Nephron progenitor cell (in vitro differentiated cells): ENCODE results near the gene VTI1A.
"Not testable (repeated sequence)": the region's sequence is repeated elsewhere in the genome, so short reads cannot be mapped to it uniquely, and the experiment has no call there.

Experiments
- DNase-seq: peaks from one replicate; pipeline ENCODE4 v3.0.0; 2021
- H3K27ac Mint-ChIP-seq: 2 replicates; pipeline ENCODE4 v1.8.0; 2021; ENCODE audit warnings: mild to moderate bottlenecking, moderate library complexity, mixed read lengths
- H3K27me3 Mint-ChIP-seq: 2 replicates; pipeline ENCODE4 v1.8.0; 2021; ENCODE audit warnings: mild to moderate bottlenecking, low read depth, mixed read lengths; ENCODE audit not compliant: poor library complexity
- H3K36me3 Mint-ChIP-seq: 2 replicates; pipeline ENCODE4 v1.8.0; 2021; ENCODE audit warnings: low read depth, mixed read lengths
- H3K4me1 Mint-ChIP-seq: 2 replicates; pipeline ENCODE4 v1.8.0; 2021; ENCODE audit warnings: mixed read lengths
- H3K4me3 Mint-ChIP-seq: 2 replicates; pipeline ENCODE4 v1.8.0; 2021; ENCODE audit warnings: mild to moderate bottlenecking, moderate library complexity, mixed read lengths
- H3K9me3 Mint-ChIP-seq: 2 replicates; pipeline ENCODE4 v1.8.0; 2021; ENCODE audit warnings: mild to moderate bottlenecking, moderate library complexity, mixed read lengths
- CTCF ChIP-seq: fragments of 200-600 bp; sonication (generic); IDR thresholded peaks from 2 replicates; pipeline ENCODE4 v1.5.0; 2021; ENCODE audit warnings: antibody characterized with exemption

VTI1A gene

GRCh38 chr10:112539340-112539739 lies 92.3 kb downstream of the VTI1A start:
- H3K36me3 Mint-ChIP-seq = peaks cover 41% of the 10 kb centered on the region
- H3K27ac Mint-ChIP-seq = no peak overlapping the region
- H3K4me3 Mint-ChIP-seq = no peak overlapping the region
- TF ChIP-seq CTCF = no peak
- peaks cover 6% of the 10 kb centered on the region for H3K4me1 Mint-ChIP-seq
- H3K9me3 Mint-ChIP-seq = peaks cover 9% of the 10 kb centered on the region
- DNase-seq = no peak
- H3K27me3 Mint-ChIP-seq = no peaks in the 10 kb centered on the region

GRCh38 chr10:112542823-112543222 lies 95.8 kb downstream of the VTI1A start:
- H3K27me3 Mint-ChIP-seq, H3K27ac Mint-ChIP-seq, H3K4me1 Mint-ChIP-seq, H3K4me3 Mint-ChIP-seq, DNase-seq: not testable (repeated sequence)
- Mint-ChIP-seq H3K9me3 (peaks cover 15% of the 10 kb centered on the region), H3K36me3 (peaks cover 47% of the 10 kb centered on the region)

GRCh38 chr10:112546474-112546873 lies 99.5 kb downstream of the VTI1A start:
- Mint-ChIP-seq H3K27me3 (no peaks in the 10 kb centered on the region), H3K4me1 (no peaks in the 10 kb centered on the region), H3K4me3 (no peak overlapping the region), H3K36me3 (peaks cover 19% of the 10 kb centered on the region), H3K27ac (no peak overlapping the region), H3K9me3 (peaks cover 15% of the 10 kb centered on the region)
- DNase-seq = no peak
- no peak for TF ChIP-seq CTCF

GRCh38 chr10:112548535-112549276 lies 101.7 kb downstream of the VTI1A start:
- no peaks in the 10 kb centered on the region for H3K27me3 Mint-ChIP-seq
- no peak overlapping the region for H3K4me3 Mint-ChIP-seq
- H3K36me3 Mint-ChIP-seq = peaks cover 17% of the 10 kb centered on the region
- no peak for TF ChIP-seq CTCF
- no peak for DNase-seq
- no peak overlapping the region for H3K27ac Mint-ChIP-seq
- H3K9me3 Mint-ChIP-seq = peaks cover 11% of the 10 kb centered on the region
- no peaks in the 10 kb centered on the region for H3K4me1 Mint-ChIP-seq

GRCh38 chr10:112552593-112553110 lies 105.6 kb downstream of the VTI1A start:
- Mint-ChIP-seq H3K27me3 (no peaks in the 10 kb centered on the region), H3K4me1 (no peaks in the 10 kb centered on the region), H3K36me3 (peaks cover 5% of the 10 kb centered on the region), H3K27ac (no peak overlapping the region), H3K9me3 (no peaks in the 10 kb centered on the region), H3K4me3 (no peak overlapping the region)
- TF ChIP-seq CTCF = no peak
- DNase-seq = no peak

- H3K36me3 Mint-ChIP-seq = peaks cover 5% of the 10 kb centered on the region
- no peak for TF ChIP-seq CTCF
- H3K4me3 Mint-ChIP-seq = no peak overlapping the region
- no peaks in the 10 kb centered on the region for H3K27me3 Mint-ChIP-seq
- no peaks in the 10 kb centered on the region for H3K4me1 Mint-ChIP-seq
- no peak for DNase-seq
- H3K9me3 Mint-ChIP-seq = no peaks in the 10 kb centered on the region
- H3K27ac Mint-ChIP-seq = no peak overlapping the region
Measured at GRCh38 chr10:112553315-112553714, 106.3 kb downstream of the VTI1A start.
